ENCODE results near the gene ACAT2. TPM values are rescaled to one million over a fixed set of nuclear protein-coding genes. Genes with fewer than 3 reads are reported as not detected.
"Not testable (repeated sequence)": the region's sequence is repeated elsewhere in the genome, so short reads cannot be mapped to it uniquely, and the experiment has no call there.

ACAT2 gene
- total RNA-seq, 1 experiment from 2014 or later = 108 TPM

GRCh38 chr6:159727717-159728445, 34.0 kb upstream of the ACAT2 start:
- Mint-ChIP-seq H3K9me3 (ENCODE audit: low read depth, unreplicated experiment) (peaks cover 3% of the 10 kb centered on the region), H3K27ac (ENCODE audit: unreplicated experiment) (peak overlapping the region; percentile 73), H3K4me1 (ENCODE audit: low read depth, unreplicated experiment) (peaks cover 5% of the 10 kb centered on the region), H3K4me3 (ENCODE audit: low read depth, unreplicated experiment) (peak overlapping the region; percentile 91), H3K36me3 (ENCODE audit: insufficient read depth, unreplicated experiment) (peaks cover 75% of the 10 kb centered on the region), H3K27me3 (ENCODE audit: unreplicated experiment) (no peaks in the 10 kb centered on the region)
- intact Hi-C loops (cut with micrococcal nuclease; ENCODE audit: unreplicated experiment) = loop anchor here (2.0 to 5.0 kb wide), 2 partner anchors 37 to 59 kb away; partner anchors contain the start of gene TCP1
- CTCF ChIA-PET = interaction anchor here (0.6 to 3.1 kb wide), 3 partner anchors 29 to 62 kb away, joined by 4 to 16 read pairs (median 5); partner anchors contain the start of genes MRPL18 and TCP1
- no peak for DNase-seq
- TF ChIP-seq CTCF (IDR thresholded peaks at IDR 0.05; ENCODE audit: unreplicated experiment) = no peak
- no TSS peak for BruUV-seq (replicated peaks)

- TF ChIP-seq CTCF (IDR thresholded peaks at IDR 0.05; ENCODE audit: unreplicated experiment) = no peak
- peaks cover 75% of the 10 kb centered on the region for H3K36me3 Mint-ChIP-seq (ENCODE audit: insufficient read depth, unreplicated experiment)
- no peak for DNase-seq
- no peaks in the 10 kb centered on the region for H3K9me3 Mint-ChIP-seq (ENCODE audit: low read depth, unreplicated experiment)
- H3K4me3 Mint-ChIP-seq (ENCODE audit: low read depth, unreplicated experiment) = peak overlapping the region; percentile 91
- H3K4me1 Mint-ChIP-seq (ENCODE audit: low read depth, unreplicated experiment) = peaks cover 8% of the 10 kb centered on the region
- BruUV-seq (replicated peaks) = no TSS peak
- H3K27me3 Mint-ChIP-seq (ENCODE audit: unreplicated experiment) = no peaks in the 10 kb centered on the region
- peak overlapping the region; percentile 73 for H3K27ac Mint-ChIP-seq (ENCODE audit: unreplicated experiment)
- CTCF ChIA-PET = interaction anchor here (0.6 to 1.5 kb wide), 2 partner anchors 30 to 37 kb away, joined by 4 to 5 read pairs; no protein-coding TSS in a partner anchor
- intact Hi-C loops (cut with micrococcal nuclease; ENCODE audit: unreplicated experiment) = loop anchor here (2.0 to 5.0 kb wide), 2 partner anchors 38 to 59 kb away; partner anchors contain the start of gene TCP1
These were observed 33.3 kb upstream of the ACAT2 start for GRCh38 chr6:159728531-159728964.

- H3K4me1 Mint-ChIP-seq (ENCODE audit: low read depth, unreplicated experiment) = peaks cover 8% of the 10 kb centered on the region
- H3K36me3 Mint-ChIP-seq (ENCODE audit: insufficient read depth, unreplicated experiment) = peaks cover 66% of the 10 kb centered on the region
- CTCF ChIA-PET = interaction anchor here (0.6 to 1.5 kb wide), 2 partner anchors 11 to 38 kb away, joined by 5 to 6 read pairs; no protein-coding TSS in a partner anchor
- H3K27ac Mint-ChIP-seq (ENCODE audit: unreplicated experiment) = peak overlapping the region; percentile 73
- BruUV-seq (replicated peaks) = no TSS peak
- intact Hi-C loops (cut with micrococcal nuclease; ENCODE audit: unreplicated experiment) = loop anchor here (2.0 to 5.0 kb wide), 2 partner anchors 39 to 58 kb away; partner anchors contain the start of gene TCP1
- H3K27me3 Mint-ChIP-seq (ENCODE audit: unreplicated experiment) = no peaks in the 10 kb centered on the region
- TF ChIP-seq CTCF (IDR thresholded peaks at IDR 0.05; ENCODE audit: unreplicated experiment) = no peak
- peak overlapping the region; percentile 91 for H3K4me3 Mint-ChIP-seq (ENCODE audit: low read depth, unreplicated experiment)
- no peaks in the 10 kb centered on the region for H3K9me3 Mint-ChIP-seq (ENCODE audit: low read depth, unreplicated experiment)
- DNase-seq = no peak
These were observed 32.1 kb upstream of the ACAT2 start for GRCh38 chr6:159729598-159730331.

GRCh38 chr6:159730332-159730676, 31.5 kb upstream of the ACAT2 start:
- no TSS peak for BruUV-seq (replicated peaks)
- intact Hi-C loops (cut with micrococcal nuclease; ENCODE audit: unreplicated experiment) = no loop called here
- Mint-ChIP-seq H3K4me3 (ENCODE audit: low read depth, unreplicated experiment) (peak overlapping the region; percentile 91), H3K9me3 (ENCODE audit: low read depth, unreplicated experiment) (no peaks in the 10 kb centered on the region), H3K4me1 (ENCODE audit: low read depth, unreplicated experiment) (peaks cover 8% of the 10 kb centered on the region), H3K27me3 (ENCODE audit: unreplicated experiment) (no peaks in the 10 kb centered on the region), H3K36me3 (ENCODE audit: insufficient read depth, unreplicated experiment) (peaks cover 61% of the 10 kb centered on the region), H3K27ac (ENCODE audit: unreplicated experiment) (no peak overlapping the region)
- TF ChIP-seq CTCF (IDR thresholded peaks at IDR 0.05; ENCODE audit: unreplicated experiment) = no peak
- DNase-seq = no peak
- CTCF ChIA-PET = interaction anchor here (0.6 kb wide), 1 partner anchor 11 kb away, joined by 6 read pairs; no protein-coding TSS in a partner anchor

GRCh38 chr6:159732550-159732949, 29.3 kb upstream of the ACAT2 start:
- CTCF ChIA-PET; H3K4me1 Mint-ChIP-seq (ENCODE audit: low read depth, unreplicated experiment); BruUV-seq (replicated peaks); DNase-seq; H3K9me3 Mint-ChIP-seq (ENCODE audit: low read depth, unreplicated experiment); H3K27me3 Mint-ChIP-seq (ENCODE audit: unreplicated experiment); H3K4me3 Mint-ChIP-seq (ENCODE audit: low read depth, unreplicated experiment); intact Hi-C loops (cut with micrococcal nuclease; ENCODE audit: unreplicated experiment): not testable (repeated sequence)
- Mint-ChIP-seq H3K36me3 (ENCODE audit: insufficient read depth, unreplicated experiment) (peaks cover 41% of the 10 kb centered on the region), H3K27ac (ENCODE audit: unreplicated experiment) (peak overlapping the region; percentile 58)

- intact Hi-C loops (cut with micrococcal nuclease; ENCODE audit: unreplicated experiment); H3K9me3 Mint-ChIP-seq (ENCODE audit: low read depth, unreplicated experiment); CTCF ChIA-PET; DNase-seq; H3K4me1 Mint-ChIP-seq (ENCODE audit: low read depth, unreplicated experiment); H3K27ac Mint-ChIP-seq (ENCODE audit: unreplicated experiment); H3K27me3 Mint-ChIP-seq (ENCODE audit: unreplicated experiment); BruUV-seq (replicated peaks); H3K4me3 Mint-ChIP-seq (ENCODE audit: low read depth, unreplicated experiment): not testable (repeated sequence)
- H3K36me3 Mint-ChIP-seq (ENCODE audit: insufficient read depth, unreplicated experiment) = peaks cover 33% of the 10 kb centered on the region
These were observed 28.4 kb upstream of the ACAT2 start for GRCh38 chr6:159733395-159733794.

Data from Calu3 (cell line).